Activated naive CD8-positive, alpha-beta T cell treated with anti-CD3 and anti-CD28 coated beads, Interleukin-2, amount 50 U/mL, for 16 hours (primary cell): ENCODE data around the gene ERBB4.

ENCODE experiments used
- DNase-seq: peaks from one replicate; pipeline ENCODE4 v3.0.0-alpha.2; 2020; ENCODE audit warnings: low read depth, low spot score

Gene ERBB4

GRCh38 chr2:212083492-212083891 lies 455.1 kb downstream of the ERBB4 start:
- no peak for DNase-seq

- DNase-seq = no peak
Measured at GRCh38 chr2:212078103-212078502, 460.5 kb downstream of the ERBB4 start.

GRCh38 chr2:212076456-212076855 lies 462.1 kb downstream of the ERBB4 start:
- DNase-seq = no peak

GRCh38 chr2:212073360-212073759 lies 465.2 kb downstream of the ERBB4 start:
- no peak for DNase-seq

- no peak for DNase-seq
Measured at GRCh38 chr2:212066546-212066945, 472.1 kb downstream of the ERBB4 start.

- DNase-seq = no peak
Measured at GRCh38 chr2:212064318-212064717, 474.3 kb downstream of the ERBB4 start.

GRCh38 chr2:212052412-212053159 lies 486.0 kb downstream of the ERBB4 start:
- no peak for DNase-seq

GRCh38 chr2:212050871-212051270 lies 487.7 kb downstream of the ERBB4 start:
- no peak for DNase-seq

GRCh38 chr2:212042562-212042961 lies 496.0 kb downstream of the ERBB4 start:
- DNase-seq = no peak

- no peak for DNase-seq
Measured at GRCh38 chr2:212037062-212037461, 501.5 kb downstream of the ERBB4 start.

- DNase-seq = no peak
Measured at GRCh38 chr2:212034841-212035585, 503.6 kb downstream of the ERBB4 start.

GRCh38 chr2:212033888-212034287 lies 504.7 kb downstream of the ERBB4 start:
- no peak for DNase-seq

- DNase-seq = no peak
Measured at GRCh38 chr2:212032536-212033219, 505.9 kb downstream of the ERBB4 start.

- DNase-seq = no peak
Measured at GRCh38 chr2:212032032-212032431, 506.6 kb downstream of the ERBB4 start.

- DNase-seq = no peak
Measured at GRCh38 chr2:212030709-212031108, 507.9 kb downstream of the ERBB4 start.

GRCh38 chr2:212028798-212029394 lies 509.7 kb downstream of the ERBB4 start:
- DNase-seq = no peak

GRCh38 chr2:212027681-212028628 lies 510.6 kb downstream of the ERBB4 start:
- no peak for DNase-seq

- DNase-seq = no peak
Measured at GRCh38 chr2:212024040-212024439, 514.6 kb downstream of the ERBB4 start.

- no peak for DNase-seq
Measured at GRCh38 chr2:212022966-212023365, 515.6 kb downstream of the ERBB4 start.

- DNase-seq = no peak
Measured at GRCh38 chr2:212021947-212022346, 516.7 kb downstream of the ERBB4 start.

- DNase-seq = no peak
Measured at GRCh38 chr2:212015588-212015987, 523.0 kb downstream of the ERBB4 start.
